ENCODE results near the gene KRTAP1-3. TPM values are rescaled to one million over a fixed set of nuclear protein-coding genes. Genes with fewer than 3 reads are reported as not detected.
"Not testable (repeated sequence)": the region's sequence is repeated elsewhere in the genome, so short reads cannot be mapped to it uniquely, and the experiment has no call there.

Gene KRTAP1-3
- total RNA-seq, 2 experiments from 2014 or later: not detected

DNA sequence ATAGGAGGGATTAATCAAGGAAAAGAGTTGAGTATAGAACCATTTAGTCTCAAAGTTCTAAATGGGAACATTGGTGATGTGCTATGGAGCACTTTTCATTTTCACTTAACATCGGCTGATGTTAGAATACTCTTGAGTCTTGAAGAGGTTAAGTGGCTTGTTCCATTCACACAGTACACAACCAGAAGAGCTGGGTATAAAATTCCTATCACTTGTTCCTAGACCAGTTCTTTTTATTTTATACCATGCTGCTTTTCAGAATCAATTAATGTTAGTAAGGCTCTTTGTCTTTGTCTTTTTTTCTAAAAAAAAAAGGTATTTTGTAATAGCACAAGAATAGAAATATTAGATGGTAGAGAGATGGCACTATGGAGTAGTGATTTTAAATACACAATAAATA is 8.3 kb upstream of the KRTAP1-3 start:
- Mint-ChIP-seq H3K9me3 (peaks cover 4% of the 10 kb centered on the region), H3K36me3 (ENCODE audit: low read depth) (no peaks in the 10 kb centered on the region), H3K4me1 (no peaks in the 10 kb centered on the region), H3K4me3 (no peak overlapping the region), H3K27ac (no peak overlapping the region), H3K27me3 (peaks cover 22% of the 10 kb centered on the region)
- CTCF ChIA-PET: no interaction called here
- no peak for DNase-seq
- POLR2A ChIA-PET: no interaction called here

DNA sequence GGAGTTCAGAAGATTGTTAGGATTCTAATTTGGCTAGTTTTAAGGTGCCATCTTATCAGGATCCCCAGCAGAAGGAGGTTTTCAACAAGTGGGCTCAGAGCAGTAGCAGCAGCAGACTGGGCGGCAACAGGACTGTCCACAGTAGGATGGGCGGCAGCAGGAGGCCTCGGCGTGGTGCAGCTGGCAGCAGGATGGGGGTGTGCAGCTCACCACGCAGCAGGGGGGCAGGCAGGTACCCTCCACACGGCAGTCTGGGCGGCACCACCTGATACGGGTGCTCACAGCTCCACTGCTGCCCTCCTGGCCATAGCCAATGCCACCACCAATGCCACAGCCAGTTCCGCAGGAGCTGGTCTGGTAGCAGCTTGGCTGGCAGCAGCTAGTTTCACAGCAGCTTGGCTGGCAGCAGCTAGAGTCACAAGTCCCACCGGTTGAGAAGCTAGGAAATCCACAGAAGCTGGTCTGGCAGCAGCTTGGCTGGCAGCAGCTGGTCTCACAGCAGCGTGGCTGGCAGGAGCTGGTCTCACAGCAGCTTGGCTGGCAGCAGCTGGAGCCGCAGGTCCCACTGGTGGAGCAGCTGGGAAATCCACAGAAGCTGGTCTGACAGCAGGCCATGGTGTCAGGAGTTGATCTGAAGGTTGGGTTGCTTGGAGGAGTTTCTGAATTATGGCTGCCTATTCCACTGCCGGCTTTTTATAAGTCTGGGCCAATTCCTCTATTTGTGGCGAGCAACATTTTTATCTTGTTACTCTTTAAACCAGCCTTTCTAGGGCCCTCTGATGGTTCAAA is 6.3 kb upstream of the KRTAP1-3 start, which contains the start of gene KRTAP1-1:
Gene KRTAP1-1, minus strand, starts transcription at position 668 of the 789 bp plus-strand sequence. Its CDS starts 53 bp downstream, at position 615.
- H3K36me3 Mint-ChIP-seq (ENCODE audit: low read depth); POLR2A ChIA-PET; H3K27ac Mint-ChIP-seq; H3K9me3 Mint-ChIP-seq; H3K4me1 Mint-ChIP-seq; CTCF ChIA-PET; DNase-seq; H3K4me3 Mint-ChIP-seq: not testable (repeated sequence)
- H3K27me3 Mint-ChIP-seq: peaks cover 20% of the 10 kb centered on the region

DNA sequence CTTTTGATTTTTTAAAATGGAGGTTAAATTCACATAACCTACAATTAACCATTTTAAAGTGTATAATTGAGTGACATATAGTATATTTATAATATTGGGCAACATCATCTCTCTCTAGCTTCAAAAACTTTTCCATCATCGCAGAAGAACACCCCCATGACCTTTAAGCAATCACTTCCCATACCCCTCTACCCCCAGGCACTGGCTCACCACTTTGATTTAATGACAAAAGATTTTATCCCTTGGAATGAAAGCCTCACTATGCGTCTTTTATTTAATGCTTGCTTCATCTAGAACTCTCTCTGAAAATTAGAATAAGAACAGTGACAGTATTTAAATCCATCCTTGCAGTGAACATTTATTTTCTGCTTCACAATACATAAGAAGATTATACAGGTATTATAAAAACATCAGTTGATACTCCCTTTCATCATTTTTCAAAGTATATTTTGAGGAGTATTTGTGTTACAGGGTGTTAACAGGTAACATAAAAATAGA is 3.2 kb upstream of the KRTAP1-3 start:
- CTCF ChIA-PET: no interaction called here
- no peak overlapping the region for H3K27ac Mint-ChIP-seq
- H3K4me1 Mint-ChIP-seq: no peaks in the 10 kb centered on the region
- POLR2A ChIA-PET: no interaction called here
- no peak overlapping the region for H3K4me3 Mint-ChIP-seq
- peaks cover 4% of the 10 kb centered on the region for H3K9me3 Mint-ChIP-seq
- H3K36me3 Mint-ChIP-seq (ENCODE audit: low read depth): no peaks in the 10 kb centered on the region
- no peak for DNase-seq
- peaks cover 14% of the 10 kb centered on the region for H3K27me3 Mint-ChIP-seq

DNA sequence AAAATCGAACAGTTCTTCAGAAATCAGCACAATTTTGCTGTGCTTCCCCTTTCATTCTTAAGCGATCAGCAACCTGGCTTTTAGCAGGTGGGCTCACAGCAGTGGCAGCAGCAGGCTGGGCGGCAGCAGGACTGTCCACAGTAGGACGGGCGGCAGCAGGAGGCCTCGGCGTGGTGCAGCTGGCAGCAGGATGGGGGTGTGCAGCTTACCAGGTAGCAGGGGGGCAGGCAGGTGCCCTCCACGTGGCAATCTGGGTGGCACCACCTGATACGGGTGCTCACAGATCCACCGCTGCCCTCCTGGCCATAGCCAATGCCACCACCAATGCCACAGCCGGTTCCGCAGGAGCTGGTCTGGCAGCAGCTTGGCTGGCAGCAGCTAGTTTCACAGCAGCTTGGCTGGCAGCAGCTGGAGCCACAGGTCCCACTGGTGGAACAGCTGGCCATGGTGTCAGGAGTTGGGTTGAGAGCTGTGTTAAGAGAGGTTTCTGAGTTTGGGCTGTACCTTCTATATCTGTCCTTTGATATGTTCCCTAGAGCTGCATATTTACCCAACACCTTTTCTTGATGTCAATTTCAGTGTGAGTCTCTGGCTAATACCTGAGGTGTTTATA is 4.9 kb downstream of the KRTAP1-3 start, which contains the start of gene KRTAP1-4:
Gene KRTAP1-4, minus strand, starts transcription at position 563 of the 613 bp plus-strand sequence. Its CDS starts 117 bp downstream, at position 446.
- Mint-ChIP-seq H3K36me3 (ENCODE audit: low read depth) (no peaks in the 10 kb centered on the region), H3K27ac (no peak within 1 kb of the TSS), H3K4me3 (no peak within 1 kb of the TSS), H3K4me1 (no peaks in the 10 kb centered on the region), H3K27me3 (peaks cover 10% of the 10 kb centered on the region), H3K9me3 (no peaks in the 10 kb centered on the region)
- no peak for DNase-seq
- ChIA-PET CTCF (no interaction called here), POLR2A (no interaction called here)

DNA sequence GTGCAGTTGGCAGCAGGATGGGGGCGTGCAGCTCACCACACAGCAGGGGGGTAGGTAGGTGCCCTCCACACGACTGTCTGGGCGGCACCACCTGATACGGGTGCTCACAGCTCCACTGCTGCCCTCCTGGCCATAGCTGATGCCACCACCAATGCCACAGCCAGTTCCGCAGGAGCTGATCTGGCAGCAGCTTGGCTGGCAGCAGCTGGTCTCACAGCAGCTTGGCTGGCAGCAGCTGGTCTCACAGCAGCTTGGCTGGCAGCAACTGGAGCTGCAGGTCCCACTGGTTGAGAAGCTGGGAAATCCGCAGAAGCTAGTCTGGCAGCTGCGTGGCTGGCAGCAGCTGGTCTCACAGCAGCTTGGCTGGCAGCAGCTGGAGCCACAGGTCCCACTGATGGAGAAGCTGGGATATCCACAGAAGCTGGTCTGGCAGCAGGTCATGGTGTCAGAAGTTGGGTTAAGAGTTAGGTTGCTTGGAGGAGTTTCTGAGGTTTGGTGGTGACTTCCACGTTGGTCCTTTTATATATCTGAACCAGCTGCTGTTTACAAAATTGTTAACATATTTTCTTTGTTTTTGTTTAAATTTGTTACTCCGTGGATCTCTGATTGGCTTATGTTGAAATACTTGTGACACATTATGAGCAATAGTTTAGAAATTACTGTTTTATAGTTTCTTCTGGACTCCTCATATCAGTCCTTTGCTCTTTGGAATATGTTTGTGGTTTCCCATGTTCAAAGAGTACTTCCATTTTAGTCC is 7.8 kb downstream of the KRTAP1-3 start, which contains the start of gene KRTAP1-5:
Gene KRTAP1-5, minus strand, starts transcription at position 494 of the 757 bp plus-strand sequence. Its CDS starts 53 bp downstream, at position 441.
- no peak within 1 kb of the TSS for H3K27ac Mint-ChIP-seq
- no peak for DNase-seq
- no peak within 1 kb of the TSS for H3K4me3 Mint-ChIP-seq
- H3K4me1 Mint-ChIP-seq: no peaks in the 10 kb centered on the region
- ChIA-PET POLR2A (no interaction called here), CTCF (no interaction called here)
- no peaks in the 10 kb centered on the region for H3K36me3 Mint-ChIP-seq (ENCODE audit: low read depth)
- H3K27me3 Mint-ChIP-seq: peaks cover 12% of the 10 kb centered on the region
- H3K9me3 Mint-ChIP-seq: no peaks in the 10 kb centered on the region

DNA sequence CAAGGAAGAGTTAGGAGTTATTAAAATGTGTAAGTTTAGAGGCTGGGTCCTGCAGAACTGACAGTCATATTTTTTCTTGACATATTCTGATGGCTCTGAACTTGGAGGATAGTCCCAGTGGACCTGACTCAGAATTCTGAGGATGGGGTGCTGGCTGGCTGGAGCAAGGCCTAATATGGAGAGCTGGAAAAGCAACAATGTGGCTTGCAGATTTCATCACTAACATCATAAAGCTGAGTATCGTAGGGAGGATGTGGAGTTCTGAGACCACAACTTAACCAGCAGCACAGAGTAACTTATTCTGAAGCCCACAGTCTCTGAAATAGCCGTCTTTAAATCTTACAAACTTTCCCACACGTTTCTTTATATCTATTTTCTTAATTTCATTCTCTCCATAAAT is 10.0 kb downstream of the KRTAP1-3 start:
- CTCF ChIA-PET: no interaction called here
- DNase-seq: no peak
- Mint-ChIP-seq H3K9me3 (no peaks in the 10 kb centered on the region), H3K4me1 (no peaks in the 10 kb centered on the region), H3K36me3 (ENCODE audit: low read depth) (no peaks in the 10 kb centered on the region), H3K27me3 (peaks cover 2% of the 10 kb centered on the region), H3K27ac (no peak overlapping the region), H3K4me3 (no peak overlapping the region)
- POLR2A ChIA-PET: no interaction called here

DNA sequence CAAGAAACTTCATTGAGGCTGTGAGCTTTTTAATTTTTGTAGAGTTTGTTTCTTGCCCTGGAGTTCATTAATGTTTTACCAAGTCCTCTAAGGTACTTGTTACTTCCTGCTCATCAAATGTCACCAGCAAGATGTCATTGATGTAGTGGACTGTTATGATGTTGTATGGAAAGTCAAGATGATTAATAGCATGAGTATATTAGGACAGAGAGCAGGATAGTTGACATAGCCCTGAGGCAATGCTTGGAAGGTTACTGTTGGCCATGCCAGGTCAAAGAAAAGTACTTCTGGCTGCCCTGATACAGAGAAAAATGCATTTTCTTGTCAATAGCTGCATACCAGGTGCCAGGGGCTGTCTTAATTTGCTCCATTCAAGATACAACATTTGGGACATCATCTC is 14.3 kb downstream of the KRTAP1-3 start:
- CTCF ChIA-PET: no interaction called here
- Mint-ChIP-seq H3K27ac (no peak overlapping the region), H3K36me3 (ENCODE audit: low read depth) (no peaks in the 10 kb centered on the region), H3K9me3 (no peaks in the 10 kb centered on the region), H3K4me1 (no peaks in the 10 kb centered on the region), H3K4me3 (no peak overlapping the region), H3K27me3 (peaks cover 4% of the 10 kb centered on the region)
- POLR2A ChIA-PET: no interaction called here
- DNase-seq: no peak

DNA sequence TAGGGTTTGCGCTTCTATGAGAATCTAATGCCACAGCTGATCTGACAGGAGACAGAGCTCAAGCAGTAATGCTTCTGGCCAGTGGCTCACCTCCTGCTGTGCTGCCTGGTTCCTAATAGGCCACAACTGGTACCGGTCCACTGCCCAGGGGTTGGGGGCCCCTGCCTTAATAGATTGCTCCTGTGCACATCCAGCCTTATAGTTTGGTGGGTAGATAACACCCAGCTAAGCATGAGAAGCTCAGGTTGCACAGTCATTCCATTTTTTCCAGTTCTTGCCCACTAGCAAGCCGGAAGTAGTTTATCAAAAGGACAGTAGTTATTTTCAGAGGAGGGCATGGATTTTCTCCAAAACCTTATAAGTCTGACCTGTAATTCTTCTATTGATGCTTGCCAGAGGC is 15.3 kb downstream of the KRTAP1-3 start:
- DNase-seq: no peak
- Mint-ChIP-seq H3K4me1 (no peaks in the 10 kb centered on the region), H3K36me3 (ENCODE audit: low read depth) (no peaks in the 10 kb centered on the region), H3K9me3 (no peaks in the 10 kb centered on the region), H3K27ac (no peak overlapping the region), H3K27me3 (peaks cover 4% of the 10 kb centered on the region), H3K4me3 (no peak overlapping the region)
- ChIA-PET POLR2A (no interaction called here), CTCF (no interaction called here)

DNA sequence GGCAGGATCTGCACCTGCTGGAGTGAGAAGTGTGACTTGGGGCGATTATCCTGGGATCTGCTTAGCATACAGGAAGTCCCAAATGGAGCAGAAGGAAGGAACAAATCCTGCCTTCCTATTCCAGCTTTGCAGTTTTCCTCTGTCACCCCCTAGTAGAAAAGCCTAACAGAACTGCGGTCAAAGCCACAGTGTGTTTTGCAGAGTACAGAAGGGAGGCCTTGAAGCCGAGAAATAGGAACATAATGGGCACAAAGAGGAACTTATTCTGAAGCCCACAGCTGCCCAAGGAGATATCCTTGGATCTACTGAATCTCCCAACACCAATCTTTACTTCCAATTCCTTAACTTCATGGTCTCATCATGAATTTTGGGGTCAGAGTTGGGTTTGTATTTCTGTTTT is 16.1 kb downstream of the KRTAP1-3 start:
- no peak overlapping the region for H3K4me3 Mint-ChIP-seq
- POLR2A ChIA-PET: no interaction called here
- CTCF ChIA-PET: no interaction called here

DNA sequence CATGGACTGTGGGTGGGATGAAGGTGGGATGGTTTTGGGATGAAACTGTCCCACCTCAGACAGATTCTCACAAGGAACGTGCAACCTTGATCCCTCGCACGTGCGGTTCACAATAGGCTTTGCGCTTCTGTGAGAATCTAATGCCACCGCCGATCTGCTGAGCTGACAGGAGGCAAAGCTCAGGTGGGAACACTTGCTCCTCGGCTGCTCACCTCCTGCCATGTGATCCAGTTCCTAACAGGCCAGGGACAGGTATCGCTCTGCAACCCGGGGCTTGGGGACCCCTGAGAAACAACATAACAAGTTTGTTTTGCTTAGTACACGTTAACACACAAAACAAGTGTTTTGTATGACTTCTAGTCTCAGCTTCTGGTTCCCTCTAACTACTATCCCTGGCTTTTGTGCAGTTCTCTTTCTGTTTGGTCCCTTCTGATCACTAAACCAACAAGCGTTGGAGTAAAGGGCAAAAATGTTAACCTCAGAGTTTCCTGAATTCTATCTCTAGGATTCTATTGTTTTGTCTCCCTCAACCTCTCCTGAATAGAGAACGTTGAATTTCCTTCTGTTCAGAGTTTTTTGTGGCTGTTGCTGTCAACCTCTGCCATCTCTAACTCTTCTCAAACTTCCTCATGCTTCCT is 18.0 kb downstream of the KRTAP1-3 start:
- ChIA-PET POLR2A (no interaction called here), CTCF (no interaction called here)
- no peak overlapping the region for H3K4me3 Mint-ChIP-seq
- no peaks in the 10 kb centered on the region for H3K4me1 Mint-ChIP-seq
- no peak for DNase-seq
- H3K36me3 Mint-ChIP-seq (ENCODE audit: low read depth): no peaks in the 10 kb centered on the region
- no peaks in the 10 kb centered on the region for H3K9me3 Mint-ChIP-seq
- H3K27ac Mint-ChIP-seq: no peak overlapping the region
- peaks cover 5% of the 10 kb centered on the region for H3K27me3 Mint-ChIP-seq

More for the DNA sequence above, 16.1 kb downstream of the KRTAP1-3 start:
- H3K36me3 Mint-ChIP-seq (ENCODE audit: low read depth): no peaks in the 10 kb centered on the region
- H3K27me3 Mint-ChIP-seq: peaks cover 4% of the 10 kb centered on the region
- no peak overlapping the region for H3K27ac Mint-ChIP-seq
- no peaks in the 10 kb centered on the region for H3K9me3 Mint-ChIP-seq
- no peak for DNase-seq
- H3K4me1 Mint-ChIP-seq: no peaks in the 10 kb centered on the region

DNA sequence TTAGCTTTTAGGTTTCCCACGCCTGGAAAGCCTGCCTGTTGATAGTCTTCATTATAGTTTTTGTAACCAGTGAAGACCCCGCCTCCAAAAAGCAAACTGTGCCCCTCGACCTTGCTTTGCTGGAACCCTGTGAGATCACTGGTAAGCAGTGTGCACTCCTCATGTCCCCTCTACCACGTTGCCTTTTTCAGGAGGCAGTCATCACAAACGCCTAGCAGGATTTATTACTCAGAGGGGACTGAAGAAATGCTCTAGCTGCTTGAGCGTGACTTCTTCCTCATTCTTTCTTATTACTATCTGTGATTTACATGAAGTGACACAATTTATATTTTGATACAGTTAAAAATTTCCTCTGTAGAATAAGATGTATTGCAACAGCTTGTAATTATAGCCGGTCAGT is 19.2 kb downstream of the KRTAP1-3 start:
- H3K27me3 Mint-ChIP-seq: peaks cover 5% of the 10 kb centered on the region
- no peaks in the 10 kb centered on the region for H3K9me3 Mint-ChIP-seq
- no peak overlapping the region for H3K27ac Mint-ChIP-seq
- POLR2A ChIA-PET: no interaction called here
- H3K4me1 Mint-ChIP-seq: no peaks in the 10 kb centered on the region
- CTCF ChIA-PET: no interaction called here
- H3K36me3 Mint-ChIP-seq (ENCODE audit: low read depth): no peaks in the 10 kb centered on the region
- H3K4me3 Mint-ChIP-seq: no peak overlapping the region
- DNase-seq: no peak

DNA sequence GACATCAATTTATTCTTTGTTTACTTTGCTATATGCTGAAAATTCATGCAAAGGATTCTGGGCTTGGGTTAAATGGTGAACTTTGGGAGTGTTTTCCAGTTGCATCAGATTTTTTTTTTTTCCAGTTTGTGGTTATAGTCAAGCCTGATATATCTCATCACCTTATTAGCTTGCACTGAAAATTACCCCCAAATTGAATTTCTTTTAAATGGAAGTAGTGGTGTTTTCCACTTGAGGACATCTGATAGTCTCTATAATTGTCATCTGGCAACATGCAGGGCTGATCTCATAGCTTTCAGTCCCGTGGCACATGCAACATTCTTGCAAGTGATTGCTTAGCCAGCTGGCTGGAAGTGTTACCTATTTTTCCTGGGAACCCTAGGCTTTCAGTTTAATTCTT is 21.1 kb downstream of the KRTAP1-3 start:
- Mint-ChIP-seq H3K9me3 (no peaks in the 10 kb centered on the region), H3K27me3 (peaks cover 5% of the 10 kb centered on the region), H3K4me1 (no peaks in the 10 kb centered on the region), H3K4me3 (no peak overlapping the region), H3K36me3 (ENCODE audit: low read depth) (no peaks in the 10 kb centered on the region), H3K27ac (no peak overlapping the region)
- DNase-seq: no peak
- POLR2A ChIA-PET: no interaction called here
- CTCF ChIA-PET: interaction anchor here (2.0 kb wide), 1 partner anchor 535 kb away, joined by 4 read pairs; no protein-coding TSS in a partner anchor

DNA sequence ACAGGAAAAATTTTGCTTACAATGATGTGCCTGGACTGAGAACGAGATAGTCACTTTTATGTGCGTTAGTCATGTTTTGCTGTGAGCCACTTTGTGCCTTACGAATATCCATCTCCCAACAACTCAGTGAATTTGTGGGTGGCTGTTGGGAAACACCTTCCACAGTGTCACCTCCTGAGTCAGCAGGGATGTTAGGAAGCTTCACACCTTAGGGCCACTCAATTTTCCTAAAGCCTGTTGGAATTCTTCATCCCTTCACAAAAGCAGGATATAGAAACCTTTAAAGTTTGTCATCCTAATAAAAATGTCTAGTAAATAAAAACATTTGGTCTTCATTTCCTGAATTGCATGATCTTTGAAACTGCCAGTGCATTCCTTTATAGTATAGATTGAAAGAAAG is 21.5 kb downstream of the KRTAP1-3 start:
- Mint-ChIP-seq H3K36me3 (ENCODE audit: low read depth) (no peaks in the 10 kb centered on the region), H3K9me3 (no peaks in the 10 kb centered on the region), H3K27me3 (peaks cover 7% of the 10 kb centered on the region), H3K4me3 (no peak overlapping the region), H3K4me1 (no peaks in the 10 kb centered on the region), H3K27ac (no peak overlapping the region)
- ChIA-PET POLR2A (no interaction called here), CTCF (interaction anchor here (2.0 kb wide), 1 partner anchor 536 kb away, joined by 4 read pairs; no protein-coding TSS in a partner anchor)
- no peak for DNase-seq

Measured in activated CD4-positive, alpha-beta memory T cell treated with anti-CD3 and anti-CD28 coated beads, Interleukin-2, amount 10 ng/mL, durations not matched to agents 7 days and 5 days (primary cell).